Body of pancreas (tissue), 4 donors: ENCODE data around the gene PI16. TPM values are rescaled to one million over a fixed set of nuclear protein-coding genes. Genes with fewer than 3 reads are reported as not detected.

Experiments
- ATAC-seq: fragments of 150-250 bp; one replicate; pipeline ENCODE4 v1.9.1; 2016
- DNase-seq, 4 donors: peaks; one replicate each; pipeline ENCODE4 v3.0.0-alpha.2; 2019
- H3K27ac ChIP-seq, 4 donors: fragments of 200-600 bp; sonication (generic); 1 replicate in 3 of 4; 2 replicates in 1 of 4; pipeline versions ENCODE4 v1.5.1 to v1.6.1; 2016 to 2019; ENCODE audit warnings: mild to moderate bottlenecking in 1 of 4, mixed read lengths in 1 of 4, moderate library complexity in 1 of 4
- H3K27me3 ChIP-seq, 2 donors: fragments of 200-600 bp; sonication (generic); one replicate each; pipeline ENCODE4 v1.6.0; 2016; ENCODE audit warnings: mild to moderate bottlenecking in 1 of 2
- H3K36me3 ChIP-seq, 2 donors: fragments of 200-600 bp; sonication (generic); replicated peaks in 1 of 2; 2 replicates each; pipeline ENCODE4 v1.5.1; 2016; ENCODE audit warnings: low read depth in 2 of 2; ENCODE audit not compliant: insufficient read depth in 1 of 2
- H3K4me1 ChIP-seq: fragments of 200-600 bp; sonication (generic); one replicate; pipeline ENCODE4 v1.6.0; 2016
- H3K4me3 ChIP-seq, 2 donors: fragments of 200-600 bp; sonication (generic); 1 replicate in 1 of 2; 2 replicates in 1 of 2; pipeline ENCODE4 v1.5.1; 2016 to 2019
- H3K9me3 ChIP-seq, 3 donors: fragments of 200-600 bp; sonication (generic); 1 replicate in 2 of 3; 2 replicates in 1 of 3; pipeline ENCODE4 v1.5.1; 2016
- POLR2A ChIP-seq, 3 donors: fragments of 450-650 bp; IDR thresholded peaks; one replicate each; pipeline ENCODE4 v1.6.1; 2016; ENCODE audit warnings: antibody characterized with exemption in 3 of 3, mild to moderate bottlenecking in 2 of 3
- WGBS, 2 donors: methylation state at CpG; one replicate each; pipeline ENCODE4 v1.1.5; 2017; 5-methylcytosine and 5-hydroxymethylcytosine counted together
- intact Hi-C: fragments of 100-400 bp; cut with DNase I; formaldehyde crosslinking; loops from one replicate; pipeline ENCODE4 v1.15.1; 2023
- total RNA-seq, 2 donors: library from RNA; depleted of rRNA; stranded (reverse); fragments of >200 nt; gene quantifications; one replicate each; pipeline ENCODE4 v1.1.0, GENCODE V29; 2016
- TF ChIP-seq, protein P1 (sequence below), 7 experiments: fragments of 450-650 bp in 4 of 7; fragments of 200-600 bp in 3 of 7; sonication (generic) in 3 of 7; IDR thresholded peaks; one replicate each; pipeline ENCODE4 v1.5.1; 2016 to 2019; ENCODE audit warnings: antibody characterized with exemption in 7 of 7

PI16 gene
- total RNA-seq, 2 donors from 2014 or later: 0.33 to 3.1 TPM

DNA sequence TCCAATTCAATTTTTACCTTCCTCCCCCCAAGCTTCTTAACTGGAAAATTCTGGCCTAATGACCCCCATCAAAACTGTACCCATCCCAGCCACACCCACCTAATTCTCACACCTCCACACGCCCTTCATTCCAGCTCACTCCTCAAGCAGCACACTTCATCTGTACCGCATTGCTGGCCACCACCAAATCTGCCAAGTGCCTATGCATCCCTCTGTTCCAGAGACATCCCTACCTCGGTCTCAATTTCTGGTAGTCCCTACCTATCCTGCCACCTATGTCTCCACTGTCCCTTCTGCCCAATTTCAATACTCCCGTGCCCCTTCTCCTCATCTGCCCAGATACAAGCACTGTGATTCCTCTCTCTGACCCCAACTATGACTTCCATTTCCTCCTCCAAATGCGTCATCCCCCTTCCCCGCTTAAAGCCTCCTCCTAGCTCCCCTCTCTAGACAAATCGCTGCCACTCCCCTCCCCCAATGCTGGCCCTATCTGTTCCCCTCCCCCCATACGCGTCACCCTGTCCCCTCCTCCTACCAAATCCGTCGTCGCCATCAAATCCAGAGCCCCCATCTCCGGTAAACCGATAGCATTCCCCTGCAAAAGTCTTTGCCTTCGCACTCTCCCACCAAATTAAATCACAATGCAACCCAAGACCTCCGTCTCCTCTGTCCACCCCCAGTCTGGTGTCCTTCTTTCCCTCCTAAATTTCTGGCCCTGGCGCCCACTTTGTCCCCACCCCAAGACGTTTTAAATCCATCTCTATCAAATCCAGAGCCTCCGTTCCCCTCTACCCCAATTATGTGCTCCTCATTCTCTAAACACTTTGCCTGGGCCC is 30.3 kb downstream of the PI16 start:
- intact Hi-C loops: no loop called here
- peak overlapping the region in 3 of 4 donors; percentile 96 to 97 (median 97) for H3K27ac ChIP-seq
- peak overlapping the region; percentile 95 to 97 for H3K4me3 ChIP-seq
- ATAC-seq (no peak), DNase-seq (peak; percentile 39 to 60 (median 51))
- 5 to 8% methylated on average over 19 of the region's 19 CpGs for WGBS, 2 donors
- peaks cover 60% of the 10 kb centered on the region for H3K4me1 ChIP-seq
- H3K9me3 ChIP-seq: no peaks in the 10 kb centered on the region
- H3K36me3 ChIP-seq: no peaks in the 10 kb centered on the region
- TF ChIP-seq POLR2A (IDR thresholded peaks at IDR 0.05): no peak
- TF ChIP-seq, protein P1, sequence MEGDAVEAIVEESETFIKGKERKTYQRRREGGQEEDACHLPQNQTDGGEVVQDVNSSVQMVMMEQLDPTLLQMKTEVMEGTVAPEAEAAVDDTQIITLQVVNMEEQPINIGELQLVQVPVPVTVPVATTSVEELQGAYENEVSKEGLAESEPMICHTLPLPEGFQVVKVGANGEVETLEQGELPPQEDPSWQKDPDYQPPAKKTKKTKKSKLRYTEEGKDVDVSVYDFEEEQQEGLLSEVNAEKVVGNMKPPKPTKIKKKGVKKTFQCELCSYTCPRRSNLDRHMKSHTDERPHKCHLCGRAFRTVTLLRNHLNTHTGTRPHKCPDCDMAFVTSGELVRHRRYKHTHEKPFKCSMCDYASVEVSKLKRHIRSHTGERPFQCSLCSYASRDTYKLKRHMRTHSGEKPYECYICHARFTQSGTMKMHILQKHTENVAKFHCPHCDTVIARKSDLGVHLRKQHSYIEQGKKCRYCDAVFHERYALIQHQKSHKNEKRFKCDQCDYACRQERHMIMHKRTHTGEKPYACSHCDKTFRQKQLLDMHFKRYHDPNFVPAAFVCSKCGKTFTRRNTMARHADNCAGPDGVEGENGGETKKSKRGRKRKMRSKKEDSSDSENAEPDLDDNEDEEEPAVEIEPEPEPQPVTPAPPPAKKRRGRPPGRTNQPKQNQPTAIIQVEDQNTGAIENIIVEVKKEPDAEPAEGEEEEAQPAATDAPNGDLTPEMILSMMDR (IDR thresholded peaks at IDR 0.05): no peak
- no peaks in the 10 kb centered on the region for H3K27me3 ChIP-seq

DNA sequence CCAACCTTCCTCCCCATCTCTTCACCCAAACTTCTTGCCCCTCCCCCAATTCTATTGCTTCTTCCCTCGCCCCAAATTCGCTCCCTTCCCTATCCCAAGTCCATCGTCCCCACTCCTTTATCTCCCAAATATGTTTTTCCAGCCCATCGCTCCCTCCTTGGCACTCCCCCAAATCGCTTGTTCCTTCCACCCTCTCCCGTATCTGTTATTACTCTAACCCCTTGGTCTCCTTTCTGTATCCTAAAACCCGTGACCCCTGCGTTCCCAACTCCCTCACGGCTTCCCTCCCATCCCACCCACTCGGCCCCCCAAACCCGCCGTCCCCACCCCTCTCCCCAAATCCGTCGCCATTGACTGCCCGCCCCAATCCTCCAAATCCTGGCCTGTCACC is 30.9 kb downstream of the PI16 start:
- WGBS, 2 donors: 0 to 1% methylated on average over 15 of the region's 15 CpGs
- Histone ChIP-seq H3K27me3 (no peaks in the 10 kb centered on the region), H3K4me3 (peak overlapping the region; percentile 95 to 97), H3K9me3 (no peaks in the 10 kb centered on the region), H3K36me3 (no peaks in the 10 kb centered on the region), H3K27ac (peak overlapping the region; percentile 96 to 97 (median 96)), H3K4me1 (peaks cover 54% of the 10 kb centered on the region)
- DNase-seq (peak in 1 of 4 donors; percentile 35), ATAC-seq (no peak)
- intact Hi-C loops: no loop called here
- TF ChIP-seq POLR2A (IDR thresholded peaks at IDR 0.05): no peak
- TF ChIP-seq, protein P1 (IDR thresholded peaks at IDR 0.05): no peak

DNA sequence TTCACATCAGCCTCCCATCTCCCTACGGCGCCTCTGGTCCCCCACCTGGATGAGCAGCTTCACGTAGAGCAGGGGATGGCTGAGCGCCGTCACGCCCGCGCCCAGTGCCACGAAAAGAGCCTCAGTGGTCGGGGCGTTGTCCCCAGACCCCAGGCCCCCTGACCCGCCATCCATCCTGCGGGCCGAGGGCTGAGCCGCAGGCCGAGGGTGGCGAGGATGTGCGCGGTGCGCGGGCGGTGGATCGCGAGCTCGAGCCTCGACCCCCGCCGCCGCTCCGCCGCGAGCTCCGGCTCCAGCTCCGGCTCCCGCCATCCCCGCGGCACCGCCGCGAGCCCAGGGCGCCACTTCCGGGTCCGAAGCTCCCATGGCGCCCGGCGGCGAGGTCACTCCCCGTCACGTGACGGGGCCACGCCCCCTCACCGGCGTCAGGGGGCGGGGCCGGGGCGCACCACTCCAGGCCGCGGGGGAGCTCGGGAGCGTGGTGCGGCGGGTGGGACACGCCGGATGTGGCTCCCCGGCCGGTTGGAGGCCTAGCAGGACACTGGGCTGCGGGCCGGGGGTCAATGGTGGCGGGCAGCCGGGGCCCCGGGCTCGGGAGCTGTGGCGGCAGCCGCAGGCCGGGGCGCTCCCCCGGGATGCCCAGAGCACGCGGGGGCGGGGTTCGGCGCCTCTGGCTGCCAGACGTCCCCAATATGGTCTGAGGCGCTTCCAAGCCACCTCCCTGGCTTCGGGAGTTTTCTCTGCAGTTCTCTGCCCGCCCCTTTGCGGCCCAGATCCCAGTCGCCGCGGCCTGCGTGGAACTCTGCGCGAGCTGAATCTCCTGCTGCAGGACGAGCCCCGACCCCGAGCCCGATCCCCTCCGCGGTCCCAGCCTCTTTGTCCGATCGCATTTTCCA is 31.5 kb downstream of the PI16 start, which contains the start of gene MTCH1:
TSS of gene MTCH1 (minus strand) at position 389 of the 896 bp plus-strand sequence. CDS start at position 366, 23 bp downstream.
- TF ChIP-seq, protein P1 (IDR thresholded peaks at IDR 0.05): no peak
- TF ChIP-seq POLR2A (IDR thresholded peaks at IDR 0.05): peak; percentile 90 to 95 (median 95)
- peaks cover 48% of the 10 kb centered on the region for H3K4me1 ChIP-seq
- 0% methylated on average over 25 to 95 of the region's 101 CpGs for WGBS, 2 donors

GRCh38 chr6:36986704-36987047 is 32.1 kb downstream of the PI16 start:
- intact Hi-C loops: no loop called here
- TF ChIP-seq, protein P1 (IDR thresholded peaks at IDR 0.05): no peak
- TF ChIP-seq POLR2A (IDR thresholded peaks at IDR 0.05): no peak
- 1 to 2% methylated on average over 8 of the region's 8 CpGs for WGBS, 2 donors
- Histone ChIP-seq H3K36me3 (no peaks in the 10 kb centered on the region), H3K9me3 (no peaks in the 10 kb centered on the region), H3K4me1 (peaks cover 41% of the 10 kb centered on the region), H3K4me3 (peak overlapping the region; percentile 95 to 97), H3K27ac (peak overlapping the region; percentile 96 to 97 (median 96)), H3K27me3 (no peaks in the 10 kb centered on the region)
- DNase-seq: no peak
- no peak for ATAC-seq

More for the DNA sequence above, 31.5 kb downstream of the PI16 start, which contains the start of gene MTCH1:
- intact Hi-C loops: no loop called here
- Histone ChIP-seq H3K9me3 (no peaks in the 10 kb centered on the region), H3K4me3 (peak within 1 kb of the TSS; percentile 95 to 97), H3K36me3 (no peaks in the 10 kb centered on the region), H3K27ac (peak within 1 kb of the TSS; percentile 96 to 97 (median 96)), H3K27me3 (no peaks in the 10 kb centered on the region)
- ATAC-seq (peak; percentile 95), DNase-seq (peak; percentile 89 to 93 (median 92))
